GM19438 (cell line): Measurements from ENCODE around the gene CHST9.
"Not testable (repeated sequence)": the region's sequence is repeated elsewhere in the genome, so short reads cannot be mapped to it uniquely, and the experiment has no call there.

Experiments used
- ATAC-seq: cut with Tn5 transposase; IDR thresholded peaks from one replicate; pipeline ENCODE4 v1.9.1; 2021; ENCODE audit warnings: low read depth; ENCODE audit not compliant: unreplicated experiment

CHST9 gene, protein sequence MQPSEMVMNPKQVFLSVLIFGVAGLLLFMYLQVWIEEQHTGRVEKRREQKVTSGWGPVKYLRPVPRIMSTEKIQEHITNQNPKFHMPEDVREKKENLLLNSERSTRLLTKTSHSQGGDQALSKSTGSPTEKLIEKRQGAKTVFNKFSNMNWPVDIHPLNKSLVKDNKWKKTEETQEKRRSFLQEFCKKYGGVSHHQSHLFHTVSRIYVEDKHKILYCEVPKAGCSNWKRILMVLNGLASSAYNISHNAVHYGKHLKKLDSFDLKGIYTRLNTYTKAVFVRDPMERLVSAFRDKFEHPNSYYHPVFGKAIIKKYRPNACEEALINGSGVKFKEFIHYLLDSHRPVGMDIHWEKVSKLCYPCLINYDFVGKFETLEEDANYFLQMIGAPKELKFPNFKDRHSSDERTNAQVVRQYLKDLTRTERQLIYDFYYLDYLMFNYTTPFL

DNA sequence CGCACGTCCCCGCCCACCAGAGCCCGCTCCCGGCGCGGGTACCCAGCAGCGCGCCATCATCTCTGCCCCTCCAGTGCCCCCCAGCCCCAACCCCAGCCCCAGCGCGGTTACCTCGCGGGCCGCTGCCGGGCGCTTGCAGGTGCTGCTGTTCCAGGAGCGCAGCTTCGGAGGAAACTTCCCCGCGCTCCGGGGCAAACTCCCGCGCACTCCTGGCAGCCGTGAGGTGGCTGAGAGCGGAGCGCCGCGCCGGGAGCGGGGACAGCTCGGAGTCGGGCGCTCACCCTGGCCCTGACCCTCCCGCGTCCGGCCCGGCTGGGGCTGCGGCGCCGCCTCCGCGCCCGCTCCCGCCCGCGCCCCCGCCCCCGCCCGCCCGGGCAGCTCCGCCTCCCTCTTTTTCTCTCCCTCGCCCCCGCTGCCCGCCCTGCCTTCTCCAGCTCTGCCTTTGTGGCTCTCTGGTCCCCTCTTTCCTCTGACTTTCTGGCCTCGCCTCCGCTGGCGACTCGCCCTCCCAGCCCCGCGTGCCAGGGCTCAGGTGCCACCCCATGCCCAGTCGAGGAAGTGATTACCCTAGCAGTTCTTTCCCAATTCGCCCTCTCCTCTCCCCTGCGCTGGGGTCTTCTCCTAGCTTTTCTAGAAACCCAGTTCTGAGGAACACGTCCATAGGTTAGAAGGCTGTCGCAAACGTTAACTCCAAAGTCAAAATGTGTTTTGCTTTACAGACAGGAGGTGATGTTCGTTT, at the start of gene CHST9:
CHST9 (minus strand) TSS at position 284 of the 739 bp plus-strand sequence. CDS start 42,499 bp downstream, outside the sequence.
- ATAC-seq = no peak

GRCh38 chr18:27232355-27232754, 47.2 kb upstream of the CHST9 start:
- not testable (repeated sequence) for ATAC-seq

DNA sequence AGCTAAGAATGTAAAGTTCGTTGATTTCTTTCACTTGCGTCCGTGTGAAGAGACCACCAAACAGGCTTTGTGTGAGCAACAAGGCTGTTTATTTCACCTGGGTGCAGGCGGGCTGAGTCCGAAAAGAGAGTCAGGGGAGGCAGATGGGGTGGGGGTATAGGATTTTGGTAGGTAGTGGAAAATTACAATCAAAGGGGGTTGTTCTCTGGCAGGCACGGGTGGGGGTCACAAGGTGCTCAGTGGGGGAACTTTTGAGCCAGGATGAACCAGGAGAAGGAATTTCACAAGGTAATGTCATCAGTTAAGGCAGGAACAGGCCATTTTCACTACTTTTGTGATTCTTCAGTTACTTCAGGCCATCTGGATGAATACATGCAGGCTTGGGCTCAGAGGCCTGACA, 46.6 kb upstream of the CHST9 start:
- ATAC-seq = not testable (repeated sequence)

DNA sequence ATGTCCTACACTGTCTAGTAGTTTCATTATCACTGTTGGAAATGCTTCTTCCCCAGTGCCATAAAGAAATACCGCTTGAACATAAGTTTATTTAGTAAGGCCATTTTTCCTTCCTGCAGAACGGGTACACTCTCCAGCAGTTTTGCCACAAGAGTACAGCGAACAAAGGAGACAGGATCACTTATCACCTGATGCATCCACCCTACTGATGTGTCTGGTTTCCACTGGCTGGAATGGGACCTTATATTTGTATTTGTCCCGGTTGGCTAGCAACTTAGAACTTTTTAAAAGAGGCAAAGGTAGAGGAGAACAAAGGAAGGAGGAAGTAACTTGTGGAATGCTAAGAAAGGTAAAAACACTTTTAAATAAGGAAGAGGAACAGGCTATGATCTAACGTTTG, 46.1 kb upstream of the CHST9 start:
- not testable (repeated sequence) for ATAC-seq

- ATAC-seq = no peak
Observed at GRCh38 chr18:27227721-27228120, 42.6 kb upstream of the CHST9 start.

DNA sequence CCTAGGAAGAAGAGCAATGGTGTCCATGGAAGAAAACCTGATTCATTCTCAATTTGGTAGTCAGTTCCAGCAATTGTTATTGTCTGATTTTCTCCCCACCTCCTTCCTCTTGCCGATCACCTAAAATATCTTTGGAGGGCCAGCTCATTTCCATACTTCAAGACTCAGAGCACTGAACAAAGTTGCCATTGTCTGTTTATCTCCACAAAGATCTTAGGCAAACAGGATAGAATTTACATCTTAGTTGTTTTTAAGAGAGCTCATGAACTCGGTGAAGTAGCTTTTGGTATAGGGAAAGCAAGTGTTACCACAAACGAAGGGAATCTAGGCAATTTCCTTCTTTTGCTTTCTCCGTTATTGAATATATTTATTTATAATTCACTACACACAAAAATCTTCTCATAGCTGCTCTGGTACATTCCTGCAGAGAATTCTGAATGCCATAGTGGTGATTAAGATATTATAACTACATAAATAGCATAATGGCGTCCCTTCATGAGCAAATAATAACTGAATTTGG, 41.5 kb upstream of the CHST9 start:
- no peak for ATAC-seq

DNA sequence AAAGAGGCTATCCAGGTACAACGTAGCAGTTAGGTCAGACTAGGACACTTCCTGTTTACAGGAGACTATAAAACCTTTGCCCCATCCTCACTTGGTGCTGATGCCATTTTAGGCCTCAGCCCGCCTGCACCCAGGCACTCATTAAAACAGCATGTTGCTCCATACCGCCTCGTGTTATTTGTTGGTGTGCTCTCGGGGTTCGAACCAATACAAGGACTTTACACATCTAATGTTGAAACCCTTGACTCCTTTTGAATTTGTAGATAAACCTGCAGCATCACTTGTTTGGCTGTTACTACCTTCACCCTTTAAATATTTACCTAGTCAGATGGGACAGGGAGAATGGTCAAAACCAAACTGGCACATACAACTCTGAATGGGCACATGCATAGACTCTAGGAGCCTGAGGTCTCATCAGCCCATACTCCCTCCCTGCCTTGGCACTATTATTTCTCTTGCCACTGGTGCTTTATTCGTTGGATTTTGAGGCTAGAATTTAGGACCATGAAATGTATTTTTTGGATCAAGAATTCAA, 40.9 kb upstream of the CHST9 start:
- no peak for ATAC-seq

- ATAC-seq = no peak
Observed at GRCh38 chr18:27223526-27224291, 38.6 kb upstream of the CHST9 start.

DNA sequence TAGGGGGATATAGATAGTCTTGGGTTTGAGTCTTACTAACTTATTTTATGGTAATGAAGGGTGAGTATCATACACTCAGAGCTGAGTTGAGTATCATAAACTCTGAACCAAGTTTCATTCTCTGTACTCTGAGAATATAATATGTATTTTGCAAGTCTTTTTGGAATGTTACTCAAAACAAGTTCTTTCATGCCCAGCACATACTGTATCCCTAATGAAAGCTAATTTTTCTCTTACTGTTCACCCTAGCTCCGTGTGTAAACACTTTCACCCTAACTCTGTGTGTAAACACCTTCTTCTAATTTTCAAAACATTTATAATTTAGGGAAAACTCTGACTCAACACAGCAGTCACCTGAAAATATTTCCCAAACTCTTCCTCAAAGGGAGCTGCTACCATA, 29.7 kb upstream of the CHST9 start:
- ATAC-seq = no peak

DNA sequence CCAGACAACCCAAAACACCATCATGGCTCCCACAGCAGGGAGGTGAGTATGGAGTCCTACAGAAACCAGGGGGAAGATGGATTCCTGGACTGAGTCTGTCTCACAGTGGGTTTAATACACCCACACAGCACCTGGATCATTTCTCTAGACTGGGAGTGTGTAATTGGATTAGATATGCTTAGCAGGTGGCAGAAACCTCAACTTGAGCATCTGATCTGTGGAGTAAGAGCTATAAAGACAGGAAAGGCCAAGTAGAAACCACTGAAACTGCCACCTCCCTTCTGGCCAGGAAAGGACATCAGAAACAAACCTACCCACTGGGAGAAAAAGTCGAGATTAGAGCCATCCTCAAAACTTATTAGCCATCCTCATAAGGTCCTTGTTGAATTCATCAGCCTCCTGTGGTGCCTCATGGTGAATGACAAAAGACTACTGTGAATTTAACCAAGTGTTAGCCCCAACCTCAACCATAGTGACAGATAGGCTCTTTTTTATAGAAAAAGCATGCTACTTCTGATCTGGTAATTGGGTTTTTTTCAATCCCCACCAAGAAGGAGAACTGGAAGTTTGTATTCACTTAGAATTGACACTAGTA, 28.1 kb upstream of the CHST9 start:
- ATAC-seq = no peak

- no peak for ATAC-seq
Observed at GRCh38 chr18:27211569-27211968, 26.5 kb upstream of the CHST9 start.

GRCh38 chr18:27206411-27206810, 21.3 kb upstream of the CHST9 start:
- no peak for ATAC-seq

DNA sequence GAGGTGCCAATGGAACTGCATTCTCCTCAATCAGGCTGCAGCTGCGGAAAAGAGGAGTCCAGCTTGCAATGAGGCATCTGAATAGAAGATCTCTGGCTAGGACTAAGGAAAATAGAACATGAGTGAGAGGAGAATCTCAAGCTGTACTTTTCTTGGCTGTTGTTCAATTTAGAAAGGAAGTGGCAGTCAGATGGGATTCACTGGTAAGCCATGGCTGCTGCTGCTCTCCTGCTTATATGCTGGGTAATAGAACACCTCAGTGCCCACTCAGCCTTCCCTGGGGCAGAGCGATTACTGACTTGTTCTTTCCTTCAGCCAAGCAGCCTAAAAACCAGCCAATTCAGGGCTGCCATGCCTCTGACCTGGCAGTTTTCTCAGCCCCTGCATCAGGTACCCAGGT, 17.6 kb upstream of the CHST9 start:
- no peak for ATAC-seq

- ATAC-seq = no peak
Observed at GRCh38 chr18:27198036-27198435, 12.9 kb upstream of the CHST9 start.

DNA sequence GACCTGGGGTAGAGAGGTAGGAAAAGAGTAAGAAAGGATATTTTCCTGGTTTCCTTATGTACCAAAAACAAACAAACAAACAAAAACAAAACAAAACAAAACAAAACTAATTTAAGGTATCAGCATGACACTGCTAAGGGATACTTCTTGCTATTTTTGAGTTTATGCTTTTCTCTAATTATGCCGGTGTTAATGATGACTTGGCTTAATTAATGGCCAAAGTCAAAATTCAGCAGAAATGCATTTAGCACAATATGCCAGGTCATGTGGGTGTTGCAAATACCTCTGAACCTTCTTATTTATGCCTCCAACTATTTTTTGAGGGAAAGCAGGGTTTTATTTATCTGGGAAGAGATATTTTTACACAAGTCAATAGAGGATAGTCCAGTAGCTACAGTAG, 3.2 kb upstream of the CHST9 start:
- no peak for ATAC-seq

DNA sequence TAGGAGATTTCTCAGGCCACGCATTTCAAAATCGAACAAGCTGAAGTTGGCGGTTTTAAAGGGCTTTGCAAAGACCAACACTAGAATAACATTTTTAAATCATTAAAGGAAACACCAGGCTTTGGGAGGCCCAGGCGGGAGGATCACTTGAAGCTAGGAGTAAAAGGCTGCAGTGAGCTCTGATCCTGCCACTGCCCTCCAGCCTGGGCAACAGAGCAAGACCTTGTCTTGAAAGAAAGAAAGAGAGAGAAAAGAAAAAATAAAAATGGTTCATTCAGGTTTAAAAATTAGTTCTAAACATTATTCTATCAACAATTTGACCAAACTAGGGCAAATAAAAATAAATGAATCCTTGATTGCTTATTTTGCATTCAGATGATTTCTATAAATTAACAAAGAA, 789 bp upstream of the CHST9 start:
- no peak for ATAC-seq

GRCh38 chr18:27184115-27185024, 738 bp downstream of the CHST9 start:
- no peak for ATAC-seq

- no peak for ATAC-seq
Observed at GRCh38 chr18:27181726-27182125, 3.4 kb downstream of the CHST9 start.

GRCh38 chr18:27178424-27178823, 6.7 kb downstream of the CHST9 start:
- ATAC-seq = no peak
